ENCODE measurements around the gene SERTAD1. TPM values are rescaled to one million over a fixed set of nuclear protein-coding genes. Genes with fewer than 3 reads are reported as not detected.

SERTAD1 gene
- total RNA-seq, 2 experiments from 2014 or later, result 26.4 to 26.5 TPM

DNA sequence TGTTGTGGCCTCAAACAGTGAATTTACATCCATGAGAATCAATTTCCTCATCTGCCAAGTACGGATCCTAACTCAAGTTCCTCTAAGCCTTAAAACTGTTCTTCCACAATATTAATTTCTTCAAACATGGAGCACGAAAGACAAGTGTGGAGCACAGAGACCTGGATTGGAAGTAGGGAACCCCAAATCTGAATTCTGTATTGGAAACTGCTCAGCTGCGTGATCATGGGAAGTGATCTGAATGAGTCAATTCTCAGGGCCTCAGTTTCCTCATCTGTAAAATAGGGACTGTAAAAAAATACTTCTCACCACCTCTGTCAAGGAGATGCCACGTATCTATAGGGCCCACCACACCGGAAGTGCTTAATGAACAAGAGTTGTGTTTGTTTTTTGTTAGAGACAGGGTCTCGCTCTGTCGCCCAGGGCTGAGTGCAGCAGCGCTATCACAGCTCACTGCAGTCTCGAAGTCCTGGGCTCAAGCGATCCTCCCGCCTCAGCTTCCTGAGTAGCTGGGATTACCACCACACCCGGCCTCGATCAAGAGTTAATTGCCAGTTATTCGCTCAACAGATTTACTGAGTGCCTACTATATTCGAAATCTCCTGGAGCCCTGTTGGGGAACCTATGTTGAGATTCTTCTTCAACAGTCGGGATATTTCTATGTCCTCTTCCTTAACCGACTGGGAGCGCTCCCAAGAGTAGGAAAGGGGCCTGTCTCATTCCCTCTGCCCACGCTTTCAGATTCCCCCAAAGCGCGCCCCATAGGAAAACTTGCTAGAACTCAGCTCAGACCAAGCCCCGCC, 16.7 kb upstream of the SERTAD1 start:
- ATAC-seq (ENCODE audit: poor library complexity), result no peak

DNA sequence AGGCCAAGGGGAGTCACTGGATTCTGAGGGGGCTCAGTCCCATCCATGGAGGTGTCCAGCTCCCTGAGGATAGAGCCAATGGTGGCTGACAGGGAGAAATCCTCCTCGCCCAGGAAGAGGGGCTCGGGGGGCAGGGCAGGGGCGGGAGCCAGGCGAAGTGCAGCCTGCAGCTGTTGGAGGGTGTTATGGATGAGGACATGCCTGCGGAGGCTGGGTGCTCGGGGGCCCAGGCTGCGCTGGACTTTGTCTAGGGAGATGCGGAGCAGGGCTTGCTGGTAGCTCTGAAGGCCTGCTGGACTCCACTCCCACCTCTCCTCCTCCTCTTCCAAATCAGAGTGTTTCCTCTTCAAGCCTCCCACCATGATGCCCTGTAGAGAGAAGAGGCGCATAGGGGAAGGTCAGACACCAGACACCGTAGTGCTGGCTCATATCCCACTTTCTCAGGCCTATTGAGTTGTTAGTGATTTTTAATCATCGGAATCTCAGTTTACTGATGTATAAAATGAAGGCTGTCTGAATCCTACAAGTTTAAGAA, 16.0 kb upstream of the SERTAD1 start:
- Mint-ChIP-seq H3K36me3 (ENCODE audit: low read depth) (peaks cover 29% of the 10 kb centered on the region), H3K9me3 (no peaks in the 10 kb centered on the region), H3K4me1 (ENCODE audit: low read depth) (peaks cover 18% of the 10 kb centered on the region), H3K27me3 (no peaks in the 10 kb centered on the region), H3K4me3 (peak overlapping the region; percentile 96), H3K27ac (no peak overlapping the region)
- Histone ChIP-seq H3K4me3 (ENCODE audit: low read length) (no peak overlapping the region), H3K27me3 (ENCODE audit: control insufficient read depth in 1 of 2, insufficient read depth in 2 of 2, low read length in 2 of 2) (no peaks in the 10 kb centered on the region), H3K9me3 (ENCODE audit: control insufficient read depth in 1 of 2, insufficient read depth in 1 of 2, low read length in 2 of 2) (no peaks in the 10 kb centered on the region), H3K36me3 (ENCODE audit: insufficient read depth, low read length) (peaks cover 21% of the 10 kb centered on the region), H3K4me1 (ENCODE audit: insufficient read depth, low read length) (peaks cover 18% of the 10 kb centered on the region), H3K27ac (ENCODE audit: low read depth in 1 of 2, low read length in 2 of 2) (no peak overlapping the region)
- DNase-seq (no peak), ATAC-seq (ENCODE audit: poor library complexity) (no peak)
- ChIA-PET CTCF (interaction anchor here (1.7 to 4.2 kb wide), 2 partner anchors 21 to 24 kb away, joined by 4 to 32 read pairs; partner anchors contain the start of gene BLVRB), POLR2A (interaction anchor here (3.6 to 4.6 kb wide), 2 partner anchors 15 to 23 kb away, joined by 28 to 70 read pairs; partner anchors contain the start of genes BLVRB and SERTAD1)
- TF ChIP-seq, protein P1, sequence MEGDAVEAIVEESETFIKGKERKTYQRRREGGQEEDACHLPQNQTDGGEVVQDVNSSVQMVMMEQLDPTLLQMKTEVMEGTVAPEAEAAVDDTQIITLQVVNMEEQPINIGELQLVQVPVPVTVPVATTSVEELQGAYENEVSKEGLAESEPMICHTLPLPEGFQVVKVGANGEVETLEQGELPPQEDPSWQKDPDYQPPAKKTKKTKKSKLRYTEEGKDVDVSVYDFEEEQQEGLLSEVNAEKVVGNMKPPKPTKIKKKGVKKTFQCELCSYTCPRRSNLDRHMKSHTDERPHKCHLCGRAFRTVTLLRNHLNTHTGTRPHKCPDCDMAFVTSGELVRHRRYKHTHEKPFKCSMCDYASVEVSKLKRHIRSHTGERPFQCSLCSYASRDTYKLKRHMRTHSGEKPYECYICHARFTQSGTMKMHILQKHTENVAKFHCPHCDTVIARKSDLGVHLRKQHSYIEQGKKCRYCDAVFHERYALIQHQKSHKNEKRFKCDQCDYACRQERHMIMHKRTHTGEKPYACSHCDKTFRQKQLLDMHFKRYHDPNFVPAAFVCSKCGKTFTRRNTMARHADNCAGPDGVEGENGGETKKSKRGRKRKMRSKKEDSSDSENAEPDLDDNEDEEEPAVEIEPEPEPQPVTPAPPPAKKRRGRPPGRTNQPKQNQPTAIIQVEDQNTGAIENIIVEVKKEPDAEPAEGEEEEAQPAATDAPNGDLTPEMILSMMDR (IDR thresholded peaks at IDR 0.05), result no peak
- intact Hi-C loops (cut with DNase I, micrococcal nuclease), result loop anchor here (2.0 to 10.0 kb wide), 3 partner anchors 15 to 617 kb away; partner anchors contain the start of gene AKT2 (in 1 of the 2)

More for the DNA sequence above, 16.7 kb upstream of the SERTAD1 start:
- Histone ChIP-seq H3K4me3 (ENCODE audit: low read length) (peak overlapping the region; percentile 75), H3K27me3 (ENCODE audit: control insufficient read depth in 1 of 2, insufficient read depth in 2 of 2, low read length in 2 of 2) (no peaks in the 10 kb centered on the region), H3K4me1 (ENCODE audit: insufficient read depth, low read length) (peaks cover 18% of the 10 kb centered on the region), H3K27ac (ENCODE audit: low read depth in 1 of 2, low read length in 2 of 2) (peak overlapping the region; percentile 27 to 64), H3K9me3 (ENCODE audit: control insufficient read depth in 1 of 2, insufficient read depth in 1 of 2, low read length in 2 of 2) (no peaks in the 10 kb centered on the region), H3K36me3 (ENCODE audit: insufficient read depth, low read length) (peaks cover 21% of the 10 kb centered on the region)
- Mint-ChIP-seq H3K4me3 (peak overlapping the region; percentile 96), H3K4me1 (ENCODE audit: low read depth) (peaks cover 18% of the 10 kb centered on the region), H3K27ac (peak overlapping the region; percentile 86), H3K36me3 (ENCODE audit: low read depth) (peaks cover 29% of the 10 kb centered on the region), H3K27me3 (no peaks in the 10 kb centered on the region), H3K9me3 (no peaks in the 10 kb centered on the region)
- CTCF ChIA-PET, result interaction anchor here (1.7 to 4.2 kb wide), 2 partner anchors 22 to 23 kb away, joined by 4 to 32 read pairs; partner anchors contain the start of gene BLVRB
- POLR2A ChIA-PET, result interaction anchor here (0.6 to 4.6 kb wide), 16 partner anchors 10 to 821 kb away, joined by 3 to 71 read pairs (median 6); partner anchors contain the start of genes ACTMAP, AKT2, BLVRB and C19orf47
- DNase-seq, result no peak
- intact Hi-C loops (cut with DNase I, micrococcal nuclease), result loop anchor here (1.0 to 10.0 kb wide), 3 partner anchors 16 to 618 kb away; partner anchors contain the start of gene AKT2 (in 1 of the 2)
- TF ChIP-seq, protein P1 (IDR thresholded peaks at IDR 0.05), result no peak

DNA sequence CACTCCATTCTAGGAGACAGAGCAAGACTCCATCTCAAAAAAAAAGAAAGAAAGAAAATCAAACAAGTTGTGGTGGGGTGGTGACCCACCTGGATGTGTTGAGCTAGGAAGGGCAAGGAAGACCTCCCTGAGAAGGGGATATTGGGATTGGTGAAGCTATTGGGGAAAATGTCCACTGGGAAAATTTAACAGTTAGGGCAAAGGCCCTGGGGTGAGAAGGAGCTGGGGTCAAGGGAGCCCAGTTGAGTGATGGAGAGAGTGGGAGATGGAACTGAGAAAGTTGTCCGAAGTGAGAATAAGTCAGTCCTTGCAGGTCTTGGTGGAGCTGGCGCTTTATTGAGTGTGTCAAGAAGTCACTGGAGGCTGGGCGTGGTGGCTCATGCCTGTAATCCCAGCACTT, 12.5 kb upstream of the SERTAD1 start:
- Mint-ChIP-seq H3K27ac (no peak overlapping the region), H3K9me3 (no peaks in the 10 kb centered on the region), H3K27me3 (no peaks in the 10 kb centered on the region), H3K4me1 (ENCODE audit: low read depth) (peaks cover 24% of the 10 kb centered on the region), H3K36me3 (ENCODE audit: low read depth) (peaks cover 15% of the 10 kb centered on the region), H3K4me3 (peak overlapping the region; percentile 38)
- no peak for ATAC-seq (ENCODE audit: poor library complexity)
- H3K27ac ChIP-seq (ENCODE audit: low read depth in 1 of 2, low read length in 2 of 2), result no peak overlapping the region
- DNase-seq, result no peak
- TF ChIP-seq, protein P1 (IDR thresholded peaks at IDR 0.05), result no peak
- H3K9me3 ChIP-seq (ENCODE audit: control insufficient read depth in 1 of 2, insufficient read depth in 1 of 2, low read length in 2 of 2), result no peaks in the 10 kb centered on the region
- ChIA-PET CTCF (no interaction called here), POLR2A (interaction anchor here (1.5 kb wide), 1 partner anchor 12 kb away, joined by 10 read pairs; the partner anchor contains the start of gene SERTAD1)
- H3K36me3 ChIP-seq (ENCODE audit: insufficient read depth, low read length), result peaks cover 21% of the 10 kb centered on the region
- H3K4me3 ChIP-seq (ENCODE audit: low read length), result no peak overlapping the region
- no peaks in the 10 kb centered on the region for H3K27me3 ChIP-seq (ENCODE audit: control insufficient read depth in 1 of 2, insufficient read depth in 2 of 2, low read length in 2 of 2)
- intact Hi-C loops (cut with DNase I, micrococcal nuclease), result no loop called here
- H3K4me1 ChIP-seq (ENCODE audit: insufficient read depth, low read length), result peaks cover 20% of the 10 kb centered on the region

Data from CD4-positive, alpha-beta T cell (primary cell).